ENCODE results near the gene ADGRL3.

Gene ADGRL3

GRCh38 chr4:61838072-61838471 lies 637.9 kb downstream of the ADGRL3 start:
- TF ChIP-seq CTCF (IDR thresholded peaks at IDR 0.05), result no peak

DNA sequence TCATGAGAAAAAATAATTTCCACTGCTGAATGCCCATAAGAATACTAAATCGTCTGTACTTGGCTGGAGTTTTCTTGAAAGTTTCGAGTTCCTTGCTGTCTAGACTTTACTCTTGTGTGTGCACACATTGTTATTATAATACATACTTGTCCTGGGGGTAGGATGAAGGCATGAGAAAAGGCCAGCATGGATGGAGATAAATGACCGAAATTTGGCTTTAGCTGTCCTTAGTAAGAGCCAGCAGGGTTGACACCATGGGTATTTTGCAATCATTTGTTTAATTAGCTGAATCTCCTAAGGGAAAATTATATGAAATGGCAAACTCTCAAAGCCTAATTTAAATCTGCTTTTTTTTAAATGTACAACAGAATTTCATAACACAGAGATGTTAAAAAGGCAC lies 641.6 kb downstream of the ADGRL3 start:
- no peak for TF ChIP-seq CTCF (IDR thresholded peaks at IDR 0.05)

GRCh38 chr4:61851126-61851525 lies 651.0 kb downstream of the ADGRL3 start:
- no peak for TF ChIP-seq CTCF (IDR thresholded peaks at IDR 0.05)

GRCh38 chr4:61853041-61853440 lies 652.9 kb downstream of the ADGRL3 start:
- no peak for TF ChIP-seq CTCF (IDR thresholded peaks at IDR 0.05)

DNA sequence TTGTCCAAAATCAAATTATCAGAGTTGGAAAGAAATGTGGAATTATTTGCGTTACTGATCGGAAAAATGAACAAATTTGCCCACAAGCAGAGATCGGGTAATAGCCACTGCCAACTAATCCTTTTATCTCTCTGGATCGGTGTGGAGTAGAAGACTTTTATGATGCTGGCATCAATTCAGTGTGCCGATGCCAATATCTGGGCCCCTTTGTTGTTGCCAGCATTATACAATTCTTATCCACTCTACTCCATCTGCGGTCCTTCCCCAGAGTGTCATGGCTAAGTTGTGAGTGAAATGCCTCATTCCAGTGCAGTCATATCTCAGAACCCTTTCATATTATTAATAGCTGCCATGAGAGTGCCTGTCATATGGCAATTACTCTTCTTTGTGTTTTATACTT lies 660.2 kb downstream of the ADGRL3 start:
- no peak for TF ChIP-seq CTCF (IDR thresholded peaks at IDR 0.05)

- no peak for TF ChIP-seq CTCF (IDR thresholded peaks at IDR 0.05)
Measured at GRCh38 chr4:61864286-61864685, 664.2 kb downstream of the ADGRL3 start.

GRCh38 chr4:61866378-61867030 lies 666.4 kb downstream of the ADGRL3 start:
- no peak for TF ChIP-seq CTCF (IDR thresholded peaks at IDR 0.05)

GRCh38 chr4:61872983-61873382 lies 672.9 kb downstream of the ADGRL3 start:
- TF ChIP-seq CTCF (IDR thresholded peaks at IDR 0.05), result no peak

Data from LNCAP (cell line).